ENCODE measurements around the gene KIF11.
"Not testable (repeated sequence)": the region's sequence is repeated elsewhere in the genome, so short reads cannot be mapped to it uniquely, and the experiment has no call there.

KIF11 gene

DNA sequence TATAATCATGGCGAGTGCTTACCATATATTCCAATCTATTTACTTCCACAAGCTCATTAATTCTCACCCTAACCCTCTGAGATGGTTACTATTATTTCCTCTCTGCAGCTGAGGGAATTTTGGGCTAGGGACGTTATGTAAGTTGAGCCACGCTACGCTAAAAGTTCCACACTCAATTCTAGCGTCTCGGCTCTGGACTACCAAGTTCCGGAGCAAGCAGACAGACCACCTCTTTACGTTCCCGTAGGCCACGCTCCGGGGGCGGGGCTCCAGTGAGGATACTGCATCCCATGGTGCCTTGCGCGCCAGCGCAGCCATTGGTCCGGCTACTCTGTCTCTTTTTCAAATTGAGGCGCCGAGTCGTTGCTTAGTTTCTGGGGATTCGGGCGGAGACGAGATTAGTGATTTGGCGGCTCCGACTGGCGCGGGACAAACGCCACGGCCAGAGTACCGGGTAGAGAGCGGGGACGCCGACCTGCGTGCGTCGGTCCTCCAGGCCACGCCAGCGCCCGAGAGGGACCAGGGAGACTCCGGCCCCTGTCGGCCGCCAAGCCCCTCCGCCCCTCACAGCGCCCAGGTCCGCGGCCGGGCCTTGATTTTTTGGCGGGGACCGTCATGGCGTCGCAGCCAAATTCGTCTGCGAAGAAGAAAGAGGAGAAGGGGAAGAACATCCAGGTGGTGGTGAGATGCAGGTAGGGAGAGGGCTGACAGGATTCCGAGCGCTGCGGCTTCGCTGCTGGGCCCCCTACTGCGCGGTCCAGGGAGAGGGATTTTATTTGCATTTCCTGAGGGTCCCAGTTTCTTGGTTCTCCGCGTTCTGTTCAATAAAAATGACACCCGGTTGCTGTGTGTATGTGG lies at the start of gene KIF11:
Gene KIF11 (plus strand): TSS at position 370 of the 858 bp plus-strand sequence. CDS start 246 bp downstream, at position 616.
- DNase-seq, result peak; percentile 96 to 98

DNA sequence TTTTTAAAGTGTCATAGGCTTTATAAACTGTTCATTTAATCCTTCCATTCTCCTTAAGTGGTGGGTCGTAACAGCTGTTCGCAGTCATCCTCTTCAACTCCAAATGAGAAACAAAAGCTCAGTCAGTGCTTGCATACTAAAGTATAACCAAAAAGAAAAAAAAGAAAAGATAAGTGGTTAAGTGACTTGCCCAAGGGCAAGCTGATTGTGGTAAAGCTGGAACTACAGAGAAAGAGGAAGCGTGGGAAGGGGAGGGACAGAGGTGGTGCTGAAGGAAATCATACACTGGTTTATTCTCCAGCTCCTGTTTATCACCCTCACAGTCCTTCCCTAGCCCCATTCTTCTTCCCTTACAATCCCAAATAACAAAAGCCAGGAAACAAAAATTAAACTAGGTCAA lies 48.6 kb upstream of the KIF11 start:
- no peak for DNase-seq

DNA sequence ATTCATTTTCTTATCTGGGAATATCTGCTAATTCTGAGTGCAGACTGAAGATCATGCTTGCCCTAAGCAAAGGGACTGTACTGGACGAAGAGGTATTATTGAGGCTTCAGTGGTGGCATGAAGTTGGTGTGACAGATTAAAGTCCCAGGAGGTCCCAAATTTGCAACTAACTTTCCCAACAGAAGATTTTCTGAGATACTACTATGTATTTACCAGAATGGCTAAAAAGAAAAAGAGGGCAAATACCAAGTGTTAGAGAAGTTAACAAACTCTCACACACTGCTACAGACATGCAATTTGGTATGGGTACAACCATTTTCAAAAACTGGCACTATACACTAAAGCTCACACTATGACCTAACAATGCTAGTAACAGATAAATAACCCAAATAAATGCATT lies 47.4 kb upstream of the KIF11 start:
- DNase-seq, result no peak

DNA sequence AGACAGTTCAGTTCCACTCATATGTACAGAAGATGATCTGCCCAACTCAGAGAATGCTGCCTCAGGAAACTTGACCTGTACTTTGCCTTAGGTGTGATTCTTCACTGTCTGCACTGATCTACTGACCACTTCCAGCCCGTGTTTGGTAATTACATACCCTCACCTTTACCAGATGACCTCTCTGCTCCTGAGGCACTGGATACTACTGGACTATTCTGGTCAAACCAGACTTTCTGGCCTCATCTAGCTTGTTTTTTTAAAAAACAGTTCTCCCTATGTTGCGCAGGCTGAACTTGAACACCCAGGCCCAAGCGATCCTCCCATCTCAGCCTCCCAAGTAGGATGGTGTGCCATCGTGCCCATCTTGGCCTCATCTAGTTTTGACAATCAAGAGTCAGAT lies 45.3 kb upstream of the KIF11 start:
- no peak for DNase-seq

DNA sequence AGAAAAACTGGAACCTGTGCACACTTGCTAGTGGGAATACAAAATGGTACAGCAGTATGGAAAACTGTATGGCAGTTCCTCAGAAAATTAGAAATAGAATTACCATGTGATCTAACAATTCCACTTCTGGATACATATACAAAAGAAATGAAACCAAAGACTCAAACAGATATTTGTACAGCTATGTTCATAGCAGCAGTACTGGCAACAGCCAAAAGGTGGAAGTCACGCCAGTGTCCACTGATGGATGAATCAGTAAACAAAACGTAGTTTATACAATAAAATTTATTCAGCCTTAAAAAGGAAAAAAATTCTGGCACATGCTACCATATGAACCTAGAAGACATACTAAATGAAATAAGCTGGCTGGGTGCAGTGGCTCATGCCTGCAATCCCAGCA lies 42.0 kb upstream of the KIF11 start:
- DNase-seq, result no peak

DNA sequence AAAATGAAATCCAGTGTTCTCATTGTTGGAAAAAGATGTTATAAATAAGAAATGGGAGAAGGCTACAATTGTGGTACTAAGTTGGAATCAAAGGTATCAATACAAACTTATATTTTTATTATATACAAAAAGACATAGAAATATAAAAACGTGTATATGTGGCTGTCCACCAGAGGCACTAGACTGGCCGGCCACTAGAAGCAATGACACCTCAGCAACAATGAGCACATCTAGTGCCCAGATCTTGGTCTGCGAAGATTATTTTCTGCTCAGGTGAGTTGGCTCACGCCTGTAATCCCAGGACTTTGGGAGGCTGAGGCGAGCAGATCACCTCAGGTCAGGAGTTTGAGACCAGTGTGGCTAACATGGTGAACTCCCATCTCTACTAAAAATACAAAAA lies 40.6 kb upstream of the KIF11 start:
- DNase-seq, result no peak

DNA sequence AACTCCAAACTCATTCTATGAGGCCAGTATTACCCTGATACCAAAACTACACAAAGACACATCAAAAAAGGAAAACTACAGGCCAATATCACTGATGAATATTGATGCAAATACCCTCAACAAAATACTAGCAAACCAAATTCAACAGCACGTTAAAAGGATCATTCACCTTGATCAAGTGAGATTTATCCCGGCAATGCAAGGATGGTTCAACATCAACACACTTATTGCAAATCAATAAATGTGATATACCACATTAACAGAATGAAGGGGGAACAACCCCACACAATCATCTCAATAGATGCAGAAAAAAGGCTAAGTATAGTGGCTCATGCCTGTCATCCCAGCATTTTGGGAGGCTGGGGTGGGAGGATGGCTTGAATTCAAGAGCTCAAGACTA lies 39.0 kb upstream of the KIF11 start:
- DNase-seq, result no peak

DNA sequence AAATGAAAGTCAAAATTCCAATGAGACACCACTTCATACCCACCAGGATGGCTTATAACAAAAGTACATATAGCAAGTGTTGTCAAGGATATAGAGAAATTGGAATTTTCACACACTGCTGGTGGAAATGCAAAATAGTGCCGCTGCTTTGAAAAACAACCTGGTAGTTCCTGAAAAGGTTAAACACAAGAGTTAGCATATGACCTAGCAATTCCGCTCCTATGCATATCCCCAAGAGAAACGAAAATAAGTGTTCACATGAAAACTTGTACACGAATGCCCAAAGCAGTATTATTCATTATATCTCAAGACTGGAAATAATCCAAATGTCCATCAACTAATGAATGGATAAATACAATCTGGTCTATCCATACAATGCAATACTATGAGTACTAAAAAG lies 33.9 kb upstream of the KIF11 start:
- no peak for DNase-seq

DNA sequence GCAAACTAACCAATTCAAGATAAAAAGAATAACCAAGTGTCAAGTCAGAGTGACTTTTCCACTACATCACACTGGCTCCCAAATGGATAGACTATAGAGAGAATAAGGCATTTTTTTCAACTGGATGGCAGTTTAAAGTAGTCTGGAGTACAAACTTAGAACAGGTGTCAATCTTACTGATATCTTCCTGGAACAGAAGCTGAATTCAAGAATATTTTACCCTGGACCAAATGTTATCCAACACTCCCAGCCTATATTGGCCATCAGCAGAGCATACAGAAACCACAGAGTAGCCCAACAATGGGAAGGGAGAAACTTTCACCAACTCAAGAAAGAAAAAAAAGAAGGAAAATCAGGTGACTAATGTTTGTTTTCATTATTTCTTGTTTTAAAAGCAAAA lies 30.5 kb upstream of the KIF11 start:
- DNase-seq, result no peak

DNA sequence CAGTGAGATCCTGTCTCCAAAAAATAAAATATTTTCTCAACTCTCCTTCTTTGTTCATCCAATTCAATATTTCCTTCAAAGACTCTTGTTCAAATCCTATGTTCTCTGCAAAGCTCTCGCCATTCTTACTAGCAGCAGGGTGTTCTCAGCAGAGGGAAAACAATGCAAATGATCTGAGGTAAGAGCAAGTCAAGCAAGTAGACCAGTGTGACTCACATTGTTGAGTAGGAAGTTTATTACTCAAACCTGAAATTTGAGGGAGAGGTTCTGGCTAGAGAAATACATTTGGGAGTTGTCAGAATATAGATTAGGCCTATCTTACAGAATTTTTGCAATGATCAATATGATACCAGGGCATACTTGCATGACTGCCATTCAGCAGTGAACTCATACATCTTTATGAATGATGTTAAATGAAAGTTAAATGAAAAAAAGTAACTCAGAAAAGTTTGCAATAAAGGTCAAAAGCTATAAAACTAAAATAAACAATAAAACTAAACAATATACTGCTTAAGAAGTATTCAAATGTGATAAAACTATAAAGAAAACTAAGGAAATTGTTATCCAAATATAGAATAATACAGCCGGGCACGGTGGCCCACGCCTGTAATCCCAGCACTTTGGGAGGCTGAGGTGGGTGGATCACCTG lies 24.9 kb upstream of the KIF11 start:
- DNase-seq, result no peak

DNA sequence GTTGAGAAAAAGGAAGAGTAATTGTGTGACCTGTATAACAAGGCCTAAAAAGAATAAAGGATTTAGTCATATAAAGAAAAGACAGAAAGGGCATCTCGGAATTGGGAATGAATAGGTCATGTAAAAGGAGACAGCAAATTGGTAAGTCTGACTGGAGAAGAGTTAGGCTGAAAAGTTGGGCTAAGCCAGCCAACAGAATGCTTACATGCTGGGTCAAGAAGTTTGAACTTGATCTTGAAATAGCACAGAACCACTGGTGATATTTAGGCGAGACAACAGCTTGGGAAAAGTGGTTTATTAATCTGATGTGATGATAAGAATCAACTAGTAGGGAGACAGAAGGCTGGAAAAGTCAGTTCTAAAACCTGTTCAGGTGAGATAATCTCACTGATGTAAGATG lies 23.9 kb upstream of the KIF11 start:
- no peak for DNase-seq

DNA sequence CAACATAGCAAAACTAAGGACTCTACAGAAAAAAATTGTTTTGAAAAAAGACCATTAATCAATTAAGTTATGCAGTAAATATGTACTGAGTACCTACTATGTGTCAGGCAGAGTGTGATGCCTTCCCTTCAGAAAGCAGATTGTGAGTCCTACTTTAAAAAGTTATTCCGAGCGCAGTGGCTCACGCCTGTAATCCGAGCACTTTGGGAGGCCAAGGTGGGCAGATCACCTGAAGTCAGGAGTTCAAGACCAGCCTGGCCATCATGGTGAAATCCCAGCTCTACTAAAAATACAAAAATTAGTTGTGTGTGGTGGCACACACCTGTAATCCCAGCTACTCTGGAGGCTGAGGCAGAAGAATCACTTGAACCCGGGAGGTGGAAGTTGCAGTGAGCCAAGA lies 23.3 kb upstream of the KIF11 start:
- DNase-seq, result not testable (repeated sequence)

DNA sequence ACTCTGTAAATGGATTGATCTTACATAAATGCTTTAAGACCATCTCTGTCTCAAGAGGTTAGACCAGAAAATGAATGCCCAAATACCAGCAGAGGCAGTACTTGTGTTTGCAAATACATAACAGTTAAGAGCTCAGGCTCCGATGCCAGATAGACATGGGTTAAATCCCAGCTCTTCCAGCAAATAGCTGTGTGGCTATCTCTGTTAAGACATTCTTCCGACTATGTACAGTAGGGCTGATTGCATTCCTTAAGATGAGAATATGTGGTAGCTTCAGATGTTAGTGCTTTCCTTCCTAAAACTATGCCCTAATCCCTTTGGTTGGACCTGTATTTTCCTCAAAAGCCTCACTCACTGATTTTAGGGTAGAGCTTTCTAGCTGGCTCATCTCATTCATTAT lies 21.3 kb upstream of the KIF11 start:
- DNase-seq, result no peak

DNA sequence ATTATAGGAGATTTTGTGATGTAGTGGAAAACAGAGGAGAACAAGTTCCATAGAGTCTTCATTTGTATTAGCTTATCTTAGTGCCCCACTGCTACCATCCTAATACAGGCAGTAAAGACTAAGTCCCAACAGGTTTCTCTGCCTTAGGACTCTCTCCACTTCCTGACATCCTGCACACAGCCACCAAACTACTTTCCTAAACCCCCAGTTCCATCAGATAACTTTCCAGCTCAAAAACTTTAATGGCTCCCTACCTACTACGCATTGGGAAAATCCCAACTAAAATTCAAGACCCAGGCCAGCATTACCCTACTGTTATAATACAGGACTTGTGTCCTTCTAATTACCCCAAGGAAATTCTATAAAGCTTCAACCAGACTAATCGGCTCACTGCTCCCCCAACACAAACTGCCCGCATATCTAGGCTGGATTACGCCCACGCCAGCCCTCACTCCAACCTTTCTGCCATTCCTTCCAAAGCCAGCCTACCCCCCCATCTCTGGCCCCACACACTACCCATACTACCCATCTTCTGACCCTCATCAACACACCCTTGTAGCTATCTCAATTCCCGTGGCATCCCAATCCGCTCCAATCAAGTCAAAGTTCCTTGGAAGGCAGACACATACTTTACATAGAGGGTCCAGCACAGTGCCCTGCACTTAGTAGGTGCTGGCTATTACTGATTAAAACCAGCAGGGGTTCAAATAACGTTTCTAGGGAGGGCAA lies 20.4 kb upstream of the KIF11 start:
- no peak for DNase-seq

DNA sequence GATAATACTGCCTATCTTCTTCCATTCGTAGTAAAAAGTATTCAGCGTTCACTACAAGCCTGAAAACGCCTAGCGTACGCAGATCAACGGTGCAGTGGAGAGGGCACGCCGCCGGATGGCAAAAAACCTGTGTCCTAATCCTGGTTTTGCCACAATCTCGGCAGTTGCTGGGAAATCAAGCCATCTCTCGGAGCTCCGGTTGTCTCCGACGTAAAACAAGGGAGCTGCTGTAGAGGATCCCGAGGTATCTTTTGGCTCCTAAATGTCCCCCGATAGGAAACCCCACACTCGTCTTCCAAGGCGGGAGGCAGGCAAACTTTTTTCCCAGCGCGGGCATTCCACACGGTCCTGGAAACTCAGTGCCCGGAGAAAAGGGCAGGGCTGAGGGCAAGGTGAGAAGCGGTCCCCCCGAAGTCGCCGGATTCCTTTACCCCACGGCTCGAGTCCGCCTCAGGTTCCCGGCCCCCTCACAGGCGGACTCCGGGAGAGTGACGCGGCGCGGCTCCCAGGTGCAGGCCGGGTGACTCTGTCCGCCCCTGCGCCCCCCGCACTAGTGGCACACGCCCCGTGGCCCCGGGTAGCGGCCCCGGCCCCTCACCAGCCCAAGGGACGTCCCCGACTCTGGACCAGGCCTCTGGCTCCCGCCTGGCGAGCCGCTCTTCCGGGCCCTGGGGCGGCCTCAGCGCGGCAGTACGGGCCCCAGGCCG lies 19.7 kb upstream of the KIF11 start:
- peak; percentile 13 to 15 for DNase-seq

DNA sequence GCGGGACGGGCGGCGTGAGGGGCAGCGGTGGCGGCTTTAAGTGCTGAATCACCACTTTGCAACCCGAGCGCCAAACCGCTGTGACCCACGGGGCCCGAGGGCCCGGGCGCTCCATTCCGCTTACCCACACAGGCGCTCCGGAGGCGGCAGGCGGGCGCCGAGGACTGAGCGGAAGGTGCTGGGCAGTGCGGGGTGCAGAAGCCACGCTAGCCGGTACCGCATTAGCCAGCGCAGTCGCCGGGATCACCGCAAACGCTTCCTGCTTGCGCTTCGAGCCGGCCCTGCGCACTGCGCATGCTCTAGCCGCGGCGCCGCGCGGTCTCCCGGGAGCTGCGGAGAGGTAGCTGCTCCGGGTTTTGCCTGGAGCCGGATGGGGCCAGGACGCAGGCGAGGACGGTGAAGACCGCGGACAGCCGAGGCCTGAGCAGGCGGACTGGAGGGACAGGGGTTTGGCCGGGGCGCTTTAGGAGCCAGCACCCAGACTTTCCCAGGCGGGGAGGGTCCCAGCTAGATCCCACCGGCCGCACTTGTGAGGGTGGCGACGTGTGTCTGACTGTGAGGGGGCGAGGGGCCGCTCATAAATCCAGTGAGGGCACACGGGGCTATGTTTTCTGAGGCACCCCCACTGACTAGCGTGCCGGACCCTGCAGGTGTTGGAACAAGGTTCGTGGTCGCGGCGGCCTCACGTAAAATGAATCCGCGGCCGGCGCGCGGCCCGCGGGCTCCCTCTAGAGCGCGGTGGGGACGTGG lies 19.0 kb upstream of the KIF11 start, which contains the start of gene IDE:
Gene IDE (minus strand): TSS at position 296 of the 750 bp plus-strand sequence. CDS start 74 bp downstream, at position 222.
- peak; percentile 79 to 86 for DNase-seq

DNA sequence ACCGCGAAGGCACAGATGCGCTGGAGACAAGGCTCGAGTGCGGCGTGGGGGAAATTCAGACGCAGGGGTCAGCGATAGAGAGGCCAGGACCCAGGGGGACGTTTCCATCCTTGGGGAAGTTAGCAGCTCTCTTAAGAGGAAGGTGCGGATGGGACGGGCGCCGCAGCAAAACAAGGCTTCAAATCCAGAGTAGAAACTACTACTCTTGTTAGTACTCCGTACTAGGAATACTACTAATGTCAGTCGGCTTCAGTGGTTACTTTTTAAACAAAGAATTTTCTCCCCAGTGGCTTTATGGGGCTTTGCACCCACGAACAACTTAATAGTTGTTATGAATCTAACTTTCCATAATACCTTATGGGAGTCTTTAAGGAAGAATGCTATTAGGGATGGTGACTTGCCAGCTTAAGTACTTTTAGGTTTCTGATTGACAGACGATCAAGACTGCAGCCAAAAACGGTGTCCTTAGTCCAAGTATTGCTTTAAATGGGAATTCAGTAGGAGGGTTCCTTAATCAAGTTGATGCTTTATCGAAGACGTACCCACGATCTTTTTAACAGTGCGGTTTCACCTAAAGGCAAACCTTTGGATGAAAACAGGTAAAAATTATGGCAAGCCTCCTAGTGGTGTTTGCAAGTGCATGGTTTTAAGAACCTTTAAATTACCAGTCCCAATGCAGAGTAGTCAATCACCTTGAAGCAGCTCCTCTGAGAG lies 18.2 kb upstream of the KIF11 start:
- no peak for DNase-seq

DNA sequence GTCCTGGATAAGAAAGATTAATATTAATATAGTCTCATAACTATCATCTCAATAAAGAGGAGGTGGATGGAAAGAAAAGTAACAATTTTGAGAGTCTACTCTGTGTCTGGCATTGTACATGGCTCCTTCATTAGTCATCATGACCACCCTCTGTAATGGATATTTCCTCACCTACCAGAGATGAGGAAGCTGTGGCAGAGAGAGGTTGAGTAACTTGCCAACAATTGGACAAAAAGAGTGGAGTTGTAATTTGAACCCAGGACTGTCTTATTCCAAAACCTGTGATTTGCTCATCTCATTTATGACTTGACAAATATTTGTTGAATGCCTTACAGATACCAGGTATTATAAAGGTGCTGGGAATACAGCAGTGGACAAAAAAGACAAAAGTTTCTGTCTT lies 17.0 kb upstream of the KIF11 start:
- DNase-seq, result no peak

DNA sequence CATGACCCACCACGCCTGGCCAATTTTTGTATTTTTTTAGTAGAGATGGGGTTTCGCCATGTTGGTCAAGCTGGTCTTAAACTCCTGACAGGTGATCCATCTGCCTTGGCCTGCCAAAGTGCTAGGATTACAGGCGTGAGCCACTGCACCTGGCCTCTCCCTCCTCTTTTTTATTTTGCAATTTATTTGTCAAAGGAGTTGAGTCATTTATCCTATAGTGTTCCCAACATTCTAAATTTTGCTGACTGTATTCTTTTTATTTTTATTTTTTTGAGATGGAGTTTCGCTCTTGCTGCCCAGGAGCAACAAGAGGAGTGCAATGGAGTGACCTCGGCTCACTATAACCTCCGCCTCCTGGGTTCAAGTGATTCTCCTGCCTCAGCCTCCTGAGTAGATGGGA lies 10.6 kb upstream of the KIF11 start:
- DNase-seq, result not testable (repeated sequence)

DNA sequence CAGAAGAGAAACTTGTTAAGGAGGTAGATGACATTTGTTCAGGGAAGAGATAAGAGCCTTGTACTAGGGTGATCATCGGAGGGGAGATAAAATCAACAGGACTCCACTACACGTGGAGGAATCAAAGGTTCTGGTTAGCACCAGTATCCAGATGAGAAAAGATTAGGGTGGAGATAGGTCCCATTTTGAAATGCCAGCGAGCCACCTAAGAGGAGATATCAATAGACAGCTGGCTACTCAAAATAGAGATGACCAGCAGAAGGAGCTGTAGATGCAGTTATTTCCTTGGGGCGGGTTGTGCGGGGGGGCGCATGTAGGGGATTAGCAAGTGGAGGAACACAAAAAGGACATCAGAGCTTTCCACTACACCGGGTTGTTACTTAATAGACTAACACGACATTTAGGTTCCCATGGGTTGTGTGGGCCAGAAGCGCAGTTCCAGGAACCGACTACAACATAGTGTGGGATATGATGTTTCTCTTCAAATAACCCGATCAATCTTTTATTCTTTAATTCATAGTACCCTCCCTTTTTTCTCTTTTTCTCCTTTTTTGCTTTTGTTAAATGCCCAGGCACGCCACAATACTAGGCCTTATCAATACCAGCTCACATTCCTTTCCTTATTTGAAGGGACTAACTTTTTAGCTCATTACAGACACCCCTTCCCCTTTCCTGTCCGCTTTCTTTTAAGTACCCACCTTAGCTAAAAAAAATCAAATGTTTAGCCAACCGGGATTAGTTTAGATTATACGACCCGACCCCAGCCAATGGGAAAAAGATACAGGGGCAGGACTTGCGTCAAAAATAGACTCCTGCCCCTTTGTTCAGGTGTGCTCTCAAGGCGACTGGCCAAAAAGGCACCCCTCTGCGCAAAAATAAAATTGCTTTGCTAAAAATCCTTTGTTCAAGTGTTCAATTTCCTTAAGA lies 2.0 kb upstream of the KIF11 start:
- DNase-seq, result peak; percentile 58 to 68

Measured in SHP77 (cell line).